Measurements from ENCODE around the gene PSMB5. TPM values are rescaled to one million over a fixed set of nuclear protein-coding genes. Genes with fewer than 3 reads are reported as not detected.
A peak's percentile ranks its signal among the peaks of the same experiment; 100 is the strongest.

PSMB5 gene
- total and polyA plus RNA-seq, 9 of the 15 experiments (the other 6 are each of a cell fraction or from before 2014, with no cell fraction given), result 198 to 1,870 (median 269) TPM

DNA sequence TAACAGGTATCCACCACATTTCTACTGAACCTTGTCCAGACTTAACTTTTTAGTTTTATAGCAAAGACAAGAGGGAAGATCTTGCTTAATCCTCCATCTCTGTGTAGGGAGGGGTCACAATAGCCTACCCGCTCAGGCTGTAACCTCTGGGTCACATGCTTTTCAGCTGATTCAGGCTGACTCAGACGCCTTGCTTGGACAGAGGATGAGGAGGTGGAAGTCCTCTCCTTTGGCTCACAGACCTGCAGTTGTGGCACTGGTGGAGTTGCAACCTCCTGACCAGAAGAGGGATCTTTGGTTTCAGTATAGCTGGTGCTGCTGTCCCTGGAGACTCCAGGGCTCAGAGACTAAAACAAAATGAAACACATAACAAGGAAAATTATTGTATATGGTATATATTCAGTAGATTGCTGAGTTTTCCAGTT is 44.0 kb upstream of the PSMB5 start (continued):
- TF ChIP-seq SMARCB1 (IDR thresholded peaks at IDR 0.05; ENCODE audit: insufficient read length, low read depth), result no peak
- TF ChIP-seq SP1 (CRISPR knock-in tag; IDR thresholded peaks at IDR 0.05), result no peak
- no peak for TF ChIP-seq ZNF232 (CRISPR knock-in tag; IDR thresholded peaks at IDR 0.05)
- TF ChIP-seq, protein P1, sequence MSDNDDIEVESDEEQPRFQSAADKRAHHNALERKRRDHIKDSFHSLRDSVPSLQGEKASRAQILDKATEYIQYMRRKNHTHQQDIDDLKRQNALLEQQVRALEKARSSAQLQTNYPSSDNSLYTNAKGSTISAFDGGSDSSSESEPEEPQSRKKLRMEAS (CRISPR knock-in tag; IDR thresholded peaks at IDR 0.05), result no peak
- TF ChIP-seq ZC3H4 (CRISPR knock-in tag; IDR thresholded peaks at IDR 0.05; ENCODE audit: borderline replicate concordance), result no peak
- TF ChIP-seq ZNF311 (CRISPR knock-in tag; IDR thresholded peaks at IDR 0.05), result no peak
- no peak for TF ChIP-seq NFE2L1 (tag; IDR thresholded peaks at IDR 0.05; ENCODE audit: borderline replicate concordance, low read depth)
- TF ChIP-seq KHSRP (IDR thresholded peaks at IDR 0.05), result no peak
- no peak for TF ChIP-seq ZNF57 (CRISPR knock-in tag; IDR thresholded peaks at IDR 0.05)
- no peak for TF ChIP-seq XRCC5 (IDR thresholded peaks at IDR 0.05; ENCODE audit: low read depth, low read length)
- peak; percentile 78 for TF ChIP-seq VEZF1 (CRISPR knock-in tag; IDR thresholded peaks at IDR 0.05)
- TF ChIP-seq NR2C2 (CRISPR knock-in tag; IDR thresholded peaks at IDR 0.05), result no peak
- peak; percentile 92 for TF ChIP-seq NR2C2 (tag; IDR thresholded peaks at IDR 0.05)
- TF ChIP-seq ARID2 (IDR thresholded peaks at IDR 0.05), result no peak
- TF ChIP-seq, protein P2, sequence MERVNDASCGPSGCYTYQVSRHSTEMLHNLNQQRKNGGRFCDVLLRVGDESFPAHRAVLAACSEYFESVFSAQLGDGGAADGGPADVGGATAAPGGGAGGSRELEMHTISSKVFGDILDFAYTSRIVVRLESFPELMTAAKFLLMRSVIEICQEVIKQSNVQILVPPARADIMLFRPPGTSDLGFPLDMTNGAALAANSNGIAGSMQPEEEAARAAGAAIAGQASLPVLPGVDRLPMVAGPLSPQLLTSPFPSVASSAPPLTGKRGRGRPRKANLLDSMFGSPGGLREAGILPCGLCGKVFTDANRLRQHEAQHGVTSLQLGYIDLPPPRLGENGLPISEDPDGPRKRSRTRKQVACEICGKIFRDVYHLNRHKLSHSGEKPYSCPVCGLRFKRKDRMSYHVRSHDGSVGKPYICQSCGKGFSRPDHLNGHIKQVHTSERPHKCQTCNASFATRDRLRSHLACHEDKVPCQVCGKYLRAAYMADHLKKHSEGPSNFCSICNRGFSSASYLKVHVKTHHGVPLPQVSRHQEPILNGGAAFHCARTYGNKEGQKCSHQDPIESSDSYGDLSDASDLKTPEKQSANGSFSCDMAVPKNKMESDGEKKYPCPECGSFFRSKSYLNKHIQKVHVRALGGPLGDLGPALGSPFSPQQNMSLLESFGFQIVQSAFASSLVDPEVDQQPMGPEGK (CRISPR knock-in tag; IDR thresholded peaks at IDR 0.05; ENCODE audit: borderline replicate concordance), result no peak
- TF ChIP-seq TCF3 (CRISPR knock-in tag; IDR thresholded peaks at IDR 0.05), result no peak
- no peak for TF ChIP-seq HMG20B (CRISPR knock-in tag; IDR thresholded peaks at IDR 0.05)
- no peak for TF ChIP-seq KDM4B (IDR thresholded peaks at IDR 0.05; ENCODE audit: borderline replicate concordance in 2 of 2, low read depth in 1 of 2)
- TF ChIP-seq, protein P3, sequence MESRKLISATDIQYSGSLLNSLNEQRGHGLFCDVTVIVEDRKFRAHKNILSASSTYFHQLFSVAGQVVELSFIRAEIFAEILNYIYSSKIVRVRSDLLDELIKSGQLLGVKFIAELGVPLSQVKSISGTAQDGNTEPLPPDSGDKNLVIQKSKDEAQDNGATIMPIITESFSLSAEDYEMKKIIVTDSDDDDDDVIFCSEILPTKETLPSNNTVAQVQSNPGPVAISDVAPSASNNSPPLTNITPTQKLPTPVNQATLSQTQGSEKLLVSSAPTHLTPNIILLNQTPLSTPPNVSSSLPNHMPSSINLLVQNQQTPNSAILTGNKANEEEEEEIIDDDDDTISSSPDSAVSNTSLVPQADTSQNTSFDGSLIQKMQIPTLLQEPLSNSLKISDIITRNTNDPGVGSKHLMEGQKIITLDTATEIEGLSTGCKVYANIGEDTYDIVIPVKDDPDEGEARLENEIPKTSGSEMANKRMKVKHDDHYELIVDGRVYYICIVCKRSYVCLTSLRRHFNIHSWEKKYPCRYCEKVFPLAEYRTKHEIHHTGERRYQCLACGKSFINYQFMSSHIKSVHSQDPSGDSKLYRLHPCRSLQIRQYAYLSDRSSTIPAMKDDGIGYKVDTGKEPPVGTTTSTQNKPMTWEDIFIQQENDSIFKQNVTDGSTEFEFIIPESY (CRISPR knock-in tag; IDR thresholded peaks at IDR 0.05), result no peak
- TF ChIP-seq, protein P4, sequence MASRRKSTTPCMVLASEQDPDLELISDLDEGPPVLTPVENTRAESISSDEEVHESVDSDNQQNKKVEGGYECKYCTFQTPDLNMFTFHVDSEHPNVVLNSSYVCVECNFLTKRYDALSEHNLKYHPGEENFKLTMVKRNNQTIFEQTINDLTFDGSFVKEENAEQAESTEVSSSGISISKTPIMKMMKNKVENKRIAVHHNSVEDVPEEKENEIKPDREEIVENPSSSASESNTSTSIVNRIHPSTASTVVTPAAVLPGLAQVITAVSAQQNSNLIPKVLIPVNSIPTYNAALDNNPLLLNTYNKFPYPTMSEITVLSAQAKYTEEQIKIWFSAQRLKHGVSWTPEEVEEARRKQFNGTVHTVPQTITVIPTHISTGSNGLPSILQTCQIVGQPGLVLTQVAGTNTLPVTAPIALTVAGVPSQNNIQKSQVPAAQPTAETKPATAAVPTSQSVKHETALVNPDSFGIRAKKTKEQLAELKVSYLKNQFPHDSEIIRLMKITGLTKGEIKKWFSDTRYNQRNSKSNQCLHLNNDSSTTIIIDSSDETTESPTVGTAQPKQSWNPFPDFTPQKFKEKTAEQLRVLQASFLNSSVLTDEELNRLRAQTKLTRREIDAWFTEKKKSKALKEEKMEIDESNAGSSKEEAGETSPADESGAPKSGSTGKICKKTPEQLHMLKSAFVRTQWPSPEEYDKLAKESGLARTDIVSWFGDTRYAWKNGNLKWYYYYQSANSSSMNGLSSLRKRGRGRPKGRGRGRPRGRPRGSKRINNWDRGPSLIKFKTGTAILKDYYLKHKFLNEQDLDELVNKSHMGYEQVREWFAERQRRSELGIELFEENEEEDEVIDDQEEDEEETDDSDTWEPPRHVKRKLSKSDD (conservative IDR thresholded peaks at IDR 0.05; ENCODE audit: low read length), result no peak
- TF ChIP-seq ZNF830 (CRISPR knock-in tag; IDR thresholded peaks at IDR 0.05), result no peak
- no peak for TF ChIP-seq CCAR2 (IDR thresholded peaks at IDR 0.05; ENCODE audit: low read depth, low read length)
